ENCODE results near the gene DSTN.

Gene DSTN

GRCh38 chr20:17573463-17573862 lies 3.6 kb downstream of the DSTN start:
- no peaks in the 10 kb centered on the region for H3K9me3 ChIP-seq (ENCODE audit: control insufficient read depth, low read length)
- H3K4me3 ChIP-seq (ENCODE audit: insufficient read depth, low read depth, low read length) = no peak overlapping the region
- 89 to 100% methylated on average over 2 to 3 of the region's 3 CpGs for WGBS, 2 experiments
- no peaks in the 10 kb centered on the region for H3K27me3 ChIP-seq (ENCODE audit: control insufficient read depth, insufficient read depth, low read length, poor library complexity, severe bottlenecking)
- H3K4me1 ChIP-seq (ENCODE audit: control insufficient read depth, insufficient read depth, low read length) = peaks cover 15% of the 10 kb centered on the region
- H3K36me3 ChIP-seq (ENCODE audit: control insufficient read depth, insufficient read depth, low read length) = no peaks in the 10 kb centered on the region
- no peak overlapping the region for H3K27ac ChIP-seq (ENCODE audit: insufficient read depth, low read depth, low read length, poor library complexity, severe bottlenecking)

DNA sequence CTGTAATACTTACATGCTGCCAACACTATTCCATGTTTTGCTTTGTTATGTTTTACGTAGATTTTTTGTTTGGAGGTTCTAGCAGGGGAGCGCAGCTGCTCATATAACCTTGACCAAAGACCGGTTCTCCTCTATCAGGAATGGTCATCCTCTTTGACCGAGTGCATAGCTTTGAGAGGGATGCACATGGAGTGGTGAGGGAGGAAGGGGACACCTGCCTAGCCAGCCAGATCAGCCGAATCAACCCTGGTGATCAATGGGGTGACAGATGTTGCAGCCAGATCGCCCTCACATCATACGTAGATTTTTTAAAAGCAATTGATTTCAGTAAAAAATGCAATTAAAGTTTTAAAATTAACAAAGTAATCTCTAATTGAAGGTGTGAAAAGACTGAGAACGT lies 6.3 kb downstream of the DSTN start:
- no peaks in the 10 kb centered on the region for H3K36me3 ChIP-seq (ENCODE audit: control insufficient read depth, insufficient read depth, low read length)
- H3K27ac ChIP-seq (ENCODE audit: insufficient read depth, low read depth, low read length, poor library complexity, severe bottlenecking) = no peak overlapping the region
- 89 to 94% methylated on average over 8 of the region's 8 CpGs for WGBS, 2 experiments
- no peaks in the 10 kb centered on the region for H3K9me3 ChIP-seq (ENCODE audit: control insufficient read depth, low read length)
- H3K27me3 ChIP-seq (ENCODE audit: control insufficient read depth, insufficient read depth, low read length, poor library complexity, severe bottlenecking) = no peaks in the 10 kb centered on the region
- H3K4me3 ChIP-seq (ENCODE audit: insufficient read depth, low read depth, low read length) = no peak overlapping the region
- peaks cover 15% of the 10 kb centered on the region for H3K4me1 ChIP-seq (ENCODE audit: control insufficient read depth, insufficient read depth, low read length)

- H3K36me3 ChIP-seq (ENCODE audit: control insufficient read depth, insufficient read depth, low read length) = no peaks in the 10 kb centered on the region
- no peak overlapping the region for H3K27ac ChIP-seq (ENCODE audit: insufficient read depth, low read depth, low read length, poor library complexity, severe bottlenecking)
- H3K27me3 ChIP-seq (ENCODE audit: control insufficient read depth, insufficient read depth, low read length, poor library complexity, severe bottlenecking) = no peaks in the 10 kb centered on the region
- no peaks in the 10 kb centered on the region for H3K4me1 ChIP-seq (ENCODE audit: control insufficient read depth, insufficient read depth, low read length)
- WGBS, 2 experiments = 94 to 96% methylated on average over 4 of the region's 4 CpGs
- H3K4me3 ChIP-seq (ENCODE audit: insufficient read depth, low read depth, low read length) = no peak overlapping the region
- H3K9me3 ChIP-seq (ENCODE audit: control insufficient read depth, low read length) = no peaks in the 10 kb centered on the region
These were observed 9.6 kb downstream of the DSTN start for GRCh38 chr20:17579369-17580039.

DNA sequence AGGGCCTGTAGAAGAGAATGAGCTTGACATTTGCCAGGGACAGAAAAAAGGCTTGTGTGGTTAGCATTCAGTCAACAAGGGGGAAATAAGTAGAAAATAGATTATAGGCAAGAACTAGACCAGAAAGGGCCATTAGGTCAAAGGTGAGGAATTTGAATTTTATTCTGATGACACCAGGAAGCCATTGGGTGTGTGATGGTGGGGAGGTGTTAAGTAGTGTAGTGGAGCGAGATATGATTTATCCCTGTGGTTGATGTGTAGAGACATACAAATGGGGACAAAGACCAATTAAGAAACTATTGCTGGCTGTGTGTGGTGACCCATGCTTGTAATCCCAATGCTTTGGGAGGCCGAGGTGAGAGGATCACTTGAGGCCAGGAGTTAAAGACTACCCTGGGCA lies 11.0 kb downstream of the DSTN start:
- no peaks in the 10 kb centered on the region for H3K27me3 ChIP-seq (ENCODE audit: control insufficient read depth, insufficient read depth, low read length, poor library complexity, severe bottlenecking)
- H3K27ac ChIP-seq (ENCODE audit: insufficient read depth, low read depth, low read length, poor library complexity, severe bottlenecking) = no peak overlapping the region
- no peak overlapping the region for H3K4me3 ChIP-seq (ENCODE audit: insufficient read depth, low read depth, low read length)
- no peaks in the 10 kb centered on the region for H3K36me3 ChIP-seq (ENCODE audit: control insufficient read depth, insufficient read depth, low read length)
- no peaks in the 10 kb centered on the region for H3K4me1 ChIP-seq (ENCODE audit: control insufficient read depth, insufficient read depth, low read length)
- no peaks in the 10 kb centered on the region for H3K9me3 ChIP-seq (ENCODE audit: control insufficient read depth, low read length)
- WGBS, 2 experiments = 91 to 96% methylated on average over 2 of the region's 2 CpGs

DNA sequence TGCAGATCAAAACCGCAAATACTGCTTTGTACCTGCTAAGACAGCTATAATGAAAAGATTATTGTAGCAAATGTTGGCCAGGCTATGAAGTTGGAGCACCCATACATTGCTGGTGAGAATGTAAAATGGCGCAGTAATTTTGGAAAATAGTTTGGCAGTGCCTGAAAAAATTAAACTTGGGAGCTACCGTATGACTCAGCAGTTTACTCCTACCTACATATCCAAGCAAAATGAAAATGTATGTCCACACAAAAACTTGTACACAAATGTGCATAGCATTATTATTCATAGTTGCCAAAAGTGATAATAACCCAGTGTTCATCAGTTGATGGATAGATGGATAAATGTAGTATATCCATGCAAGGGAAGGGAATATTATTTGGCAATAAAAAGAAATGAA lies 13.3 kb downstream of the DSTN start:
- H3K36me3 ChIP-seq (ENCODE audit: control insufficient read depth, insufficient read depth, low read length) = no peaks in the 10 kb centered on the region
- WGBS, 2 experiments = 90 to 95% methylated on average over 3 of the region's 3 CpGs
- no peak overlapping the region for H3K4me3 ChIP-seq (ENCODE audit: insufficient read depth, low read depth, low read length)

DNA sequence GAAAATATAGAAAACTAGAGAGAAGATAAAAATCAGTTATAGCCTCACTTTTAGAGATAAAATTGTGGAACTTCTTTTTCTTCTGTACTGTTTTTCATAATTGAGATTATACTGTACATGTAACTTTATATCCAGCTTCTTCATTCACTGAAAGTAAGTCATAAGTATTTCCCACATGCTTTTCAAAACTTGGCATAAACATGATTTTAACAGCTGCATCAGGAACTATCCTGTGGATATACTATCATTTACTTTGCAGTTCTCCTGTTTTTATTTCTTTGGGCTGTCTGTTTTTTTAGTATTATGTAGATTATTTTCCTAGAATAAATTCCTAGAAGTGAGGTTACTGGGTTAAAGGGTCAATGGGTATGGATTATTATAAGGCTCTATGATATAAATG lies 14.8 kb downstream of the DSTN start:
- no peaks in the 10 kb centered on the region for H3K4me1 ChIP-seq (ENCODE audit: control insufficient read depth, insufficient read depth, low read length)

More for the DNA sequence above, 13.3 kb downstream of the DSTN start:
- Histone ChIP-seq H3K27me3 (ENCODE audit: control insufficient read depth, insufficient read depth, low read length, poor library complexity, severe bottlenecking) (no peaks in the 10 kb centered on the region), H3K4me1 (ENCODE audit: control insufficient read depth, insufficient read depth, low read length) (no peaks in the 10 kb centered on the region), H3K27ac (ENCODE audit: insufficient read depth, low read depth, low read length, poor library complexity, severe bottlenecking) (no peak overlapping the region), H3K9me3 (ENCODE audit: control insufficient read depth, low read length) (no peaks in the 10 kb centered on the region)

GRCh38 chr20:17586250-17586649 lies 16.4 kb downstream of the DSTN start:
- WGBS, 2 experiments = 90 to 98% methylated on average over 2 of the region's 2 CpGs
- Histone ChIP-seq H3K27ac (ENCODE audit: insufficient read depth, low read depth, low read length, poor library complexity, severe bottlenecking) (no peak overlapping the region), H3K4me1 (ENCODE audit: control insufficient read depth, insufficient read depth, low read length) (no peaks in the 10 kb centered on the region), H3K4me3 (ENCODE audit: insufficient read depth, low read depth, low read length) (no peak overlapping the region), H3K36me3 (ENCODE audit: control insufficient read depth, insufficient read depth, low read length) (no peaks in the 10 kb centered on the region), H3K27me3 (ENCODE audit: control insufficient read depth, insufficient read depth, low read length, poor library complexity, severe bottlenecking) (no peaks in the 10 kb centered on the region), H3K9me3 (ENCODE audit: control insufficient read depth, low read length) (no peaks in the 10 kb centered on the region)

More for the DNA sequence above, 14.8 kb downstream of the DSTN start:
- H3K36me3 ChIP-seq (ENCODE audit: control insufficient read depth, insufficient read depth, low read length) = no peaks in the 10 kb centered on the region
- H3K4me3 ChIP-seq (ENCODE audit: insufficient read depth, low read depth, low read length) = no peak overlapping the region
- no peaks in the 10 kb centered on the region for H3K9me3 ChIP-seq (ENCODE audit: control insufficient read depth, low read length)
- H3K27me3 ChIP-seq (ENCODE audit: control insufficient read depth, insufficient read depth, low read length, poor library complexity, severe bottlenecking) = no peaks in the 10 kb centered on the region
- no peak overlapping the region for H3K27ac ChIP-seq (ENCODE audit: insufficient read depth, low read depth, low read length, poor library complexity, severe bottlenecking)

- Histone ChIP-seq H3K36me3 (ENCODE audit: control insufficient read depth, insufficient read depth, low read length) (no peaks in the 10 kb centered on the region), H3K27me3 (ENCODE audit: control insufficient read depth, insufficient read depth, low read length, poor library complexity, severe bottlenecking) (no peaks in the 10 kb centered on the region), H3K4me3 (ENCODE audit: insufficient read depth, low read depth, low read length) (no peak overlapping the region), H3K9me3 (ENCODE audit: control insufficient read depth, low read length) (no peaks in the 10 kb centered on the region), H3K4me1 (ENCODE audit: control insufficient read depth, insufficient read depth, low read length) (no peaks in the 10 kb centered on the region), H3K27ac (ENCODE audit: insufficient read depth, low read depth, low read length, poor library complexity, severe bottlenecking) (no peak overlapping the region)
- whole genome bisulfite sequencing, 2 experiments = 93% methylated on average over 1 of the region's 1 CpG; no CpG with 5 or more reads in 1 of the 2 experiments
These were observed 17.3 kb downstream of the DSTN start for GRCh38 chr20:17587148-17587547.

- Histone ChIP-seq H3K27ac (ENCODE audit: insufficient read depth, low read depth, low read length, poor library complexity, severe bottlenecking) (no peak overlapping the region), H3K36me3 (ENCODE audit: control insufficient read depth, insufficient read depth, low read length) (no peaks in the 10 kb centered on the region), H3K4me3 (ENCODE audit: insufficient read depth, low read depth, low read length) (no peak overlapping the region), H3K9me3 (ENCODE audit: control insufficient read depth, low read length) (no peaks in the 10 kb centered on the region), H3K4me1 (ENCODE audit: control insufficient read depth, insufficient read depth, low read length) (no peaks in the 10 kb centered on the region), H3K27me3 (ENCODE audit: control insufficient read depth, insufficient read depth, low read length, poor library complexity, severe bottlenecking) (no peaks in the 10 kb centered on the region)
- WGBS, 2 experiments = 92 to 94% methylated on average over 3 of the region's 3 CpGs
These were observed 17.9 kb downstream of the DSTN start for GRCh38 chr20:17587824-17588223.

GRCh38 chr20:17589161-17589834 lies 19.4 kb downstream of the DSTN start:
- H3K4me1 ChIP-seq (ENCODE audit: control insufficient read depth, insufficient read depth, low read length) = no peaks in the 10 kb centered on the region
- no peaks in the 10 kb centered on the region for H3K9me3 ChIP-seq (ENCODE audit: control insufficient read depth, low read length)
- H3K36me3 ChIP-seq (ENCODE audit: control insufficient read depth, insufficient read depth, low read length) = no peaks in the 10 kb centered on the region
- WGBS, 2 experiments = 89 to 92% methylated on average over 8 of the region's 8 CpGs
- H3K4me3 ChIP-seq (ENCODE audit: insufficient read depth, low read depth, low read length) = no peak overlapping the region
- H3K27me3 ChIP-seq (ENCODE audit: control insufficient read depth, insufficient read depth, low read length, poor library complexity, severe bottlenecking) = no peaks in the 10 kb centered on the region
- no peak overlapping the region for H3K27ac ChIP-seq (ENCODE audit: insufficient read depth, low read depth, low read length, poor library complexity, severe bottlenecking)

Measured in ectodermal cell (in vitro differentiated cells).